WTC11 (cell line): ENCODE data around the gene TUBB. TPM values are rescaled to one million over a fixed set of nuclear protein-coding genes. Genes with fewer than 3 reads are reported as not detected.

Experiments
- ATAC-seq: fragments of 200-7000 bp; cut with Tn5 transposase; 2 replicates; pipeline ENCODE4 v1.10.0; 2021; ENCODE audit warnings: mild to moderate bottlenecking, moderate library complexity
- CTCF ChIA-PET: fragments of 300-600 bp; sonication (Branson Sonifier 250); formaldehyde crosslinking; loops from one replicate; lab custom pipeline; 2021; ENCODE audit warnings: antibody characterized with exemption; lab: Charles Lee
- POLR2A ChIA-PET: fragments of 350-600 bp; sonication (Branson Sonifier 250); formaldehyde crosslinking; loops from one replicate; lab custom pipeline; 2021; ENCODE audit warnings: antibody characterized with exemption; lab: Charles Lee
- DNase-seq: peaks from one replicate; pipeline ENCODE4 v3.0.0; 2021; ENCODE audit warnings: low spot score
- H3K27ac Mint-ChIP-seq: 2 replicates; pipeline ENCODE4 v1.8.0; 2021; ENCODE audit warnings: mixed read lengths
- H3K27me3 Mint-ChIP-seq: 2 replicates; pipeline ENCODE4 v1.8.0; 2021; ENCODE audit warnings: low read depth, mild to moderate bottlenecking, moderate library complexity, mixed read lengths
- H3K36me3 Mint-ChIP-seq: 2 replicates; pipeline ENCODE4 v1.8.0; 2021; ENCODE audit warnings: mixed read lengths
- H3K4me1 Mint-ChIP-seq: 2 replicates; pipeline ENCODE4 v1.8.0; 2022; ENCODE audit warnings: mixed read lengths
- H3K4me3 Mint-ChIP-seq: 2 replicates; pipeline ENCODE4 v1.8.0; 2021; ENCODE audit warnings: mild to moderate bottlenecking, moderate library complexity, mixed read lengths
- H3K9me3 Mint-ChIP-seq: 2 replicates; pipeline ENCODE4 v1.8.0; 2021; ENCODE audit warnings: mixed read lengths
- CDX4 ChIP-seq: fragments of 250-450 bp; sonication (Bioruptor Pico); IDR thresholded peaks from 2 replicates; pipeline ENCODE4 v1.9.0; 2021; ENCODE audit warnings: moderate library complexity, mild to moderate bottlenecking, inconsistent platforms, borderline replicate concordance
- CREB1 ChIP-seq: sonication (generic); formaldehyde crosslinking; IDR thresholded peaks from 2 replicates; pipeline ENCODE4 v1.8.0; 2023; ENCODE audit warnings: mild to moderate bottlenecking, missing genetic modification reagents
- E2F5 ChIP-seq: sonication (generic); formaldehyde crosslinking; IDR thresholded peaks from 2 replicates; pipeline ENCODE4 v1.8.1; 2022; ENCODE audit warnings: mild to moderate bottlenecking, moderate library complexity, missing genetic modification reagents
- FOXJ3 ChIP-seq: sonication (generic); formaldehyde crosslinking; IDR thresholded peaks from 2 replicates; pipeline ENCODE4 v1.9.0; 2021; ENCODE audit warnings: missing genetic modification reagents, mild to moderate bottlenecking, borderline replicate concordance
- FOXK1 ChIP-seq: sonication (generic); formaldehyde crosslinking; IDR thresholded peaks from 2 replicates; pipeline ENCODE4 v1.8.0; 2022; ENCODE audit warnings: mild to moderate bottlenecking, moderate library complexity, missing genetic modification reagents
- GABPB1 ChIP-seq: sonication (generic); formaldehyde crosslinking; IDR thresholded peaks from 2 replicates; pipeline ENCODE4 v1.8.1; 2023; ENCODE audit warnings: mild to moderate bottlenecking, missing genetic modification reagents
- HMGA2 ChIP-seq: fragments of 250-450 bp; sonication (Bioruptor Pico); IDR thresholded peaks from 2 replicates; pipeline ENCODE4 v1.4.0; 2021; ENCODE audit warnings: mild to moderate bottlenecking, moderate library complexity
- JAZF1 ChIP-seq: fragments of 250-450 bp; sonication (Bioruptor Pico); IDR thresholded peaks from 2 replicates; pipeline ENCODE4 v1.9.0; 2021; ENCODE audit warnings: moderate library complexity, mild to moderate bottlenecking, inconsistent platforms
- KAT7 ChIP-seq: sonication (generic); formaldehyde crosslinking; IDR thresholded peaks from 2 replicates; pipeline ENCODE4 v1.8.1; 2023; ENCODE audit warnings: missing genetic modification reagents, mild to moderate bottlenecking, borderline replicate concordance
- MLX ChIP-seq: sonication (generic); formaldehyde crosslinking; IDR thresholded peaks from 2 replicates; pipeline ENCODE4 v1.8.1; 2023; ENCODE audit warnings: mild to moderate bottlenecking, missing genetic modification reagents, moderate library complexity
- MXD4 ChIP-seq: fragments of 250-450 bp; sonication (Bioruptor Pico); IDR thresholded peaks from 2 replicates; pipeline ENCODE4 v1.8.0; 2021; ENCODE audit warnings: mild to moderate bottlenecking, moderate library complexity, borderline replicate concordance
- SOX15 ChIP-seq: fragments of 250-450 bp; sonication (Bioruptor Pico); IDR thresholded peaks from 2 replicates; pipeline ENCODE4 v1.9.0; 2021; ENCODE audit warnings: mild to moderate bottlenecking
- STAT6 ChIP-seq: sonication (generic); formaldehyde crosslinking; conservative IDR thresholded peaks from 2 replicates; pipeline ENCODE4 v1.8.1; 2023; ENCODE audit warnings: mild to moderate bottlenecking, low read depth, missing genetic modification reagents, moderate library complexity
- TEAD1 ChIP-seq: sonication (generic); formaldehyde crosslinking; IDR thresholded peaks from 2 replicates; pipeline ENCODE4 v1.8.0; 2022; ENCODE audit warnings: mild to moderate bottlenecking, missing genetic modification reagents
- ZNF121 ChIP-seq: sonication (generic); formaldehyde crosslinking; IDR thresholded peaks from 2 replicates; pipeline ENCODE4 v1.8.0; 2023; ENCODE audit warnings: missing genetic modification reagents
- ZNF219 ChIP-seq: sonication (generic); formaldehyde crosslinking; IDR thresholded peaks from 2 replicates; pipeline ENCODE4 v1.8.0; 2023; ENCODE audit warnings: missing genetic modification reagents, mild to moderate bottlenecking, borderline replicate concordance
- ZNF263 ChIP-seq: sonication (generic); formaldehyde crosslinking; IDR thresholded peaks from 2 replicates; pipeline ENCODE4 v1.8.1; 2022; ENCODE audit warnings: low read depth, mild to moderate bottlenecking, moderate library complexity, missing genetic modification reagents
- ZNF281 ChIP-seq: sonication (generic); formaldehyde crosslinking; IDR thresholded peaks from 2 replicates; pipeline ENCODE4 v1.8.0; 2023; ENCODE audit warnings: mild to moderate bottlenecking, missing genetic modification reagents
- total RNA-seq: library from RNA; stranded (reverse); gene quantifications from 3 replicates; pipeline ENCODE4 v1.2.3, GENCODE V29; 2021

Gene TUBB
- total RNA-seq, 1 experiment from 2014 or later: 1,503 TPM

- Mint-ChIP-seq H3K27ac (no peak overlapping the region), H3K27me3 (no peaks in the 10 kb centered on the region; the same call in 1 of the 2 replicates), H3K36me3 (peaks cover 2% of the 10 kb centered on the region), H3K9me3 (peaks cover 5% of the 10 kb centered on the region), H3K4me1 (peaks cover 25% of the 10 kb centered on the region), H3K4me3 (no peak overlapping the region)
- ChIA-PET POLR2A (no interaction called here), CTCF (no interaction called here)
- DNase-seq: no peak
- ATAC-seq: no peak
- TF ChIP-seq E2F5 (CRISPR knock-in tag): no peak
- no peak for TF ChIP-seq ZNF263 (CRISPR knock-in tag)
- no peak for TF ChIP-seq ZNF219 (CRISPR knock-in tag)
- no peak for TF ChIP-seq MLX (CRISPR knock-in tag)
- TF ChIP-seq GABPB1: no peak
- TF ChIP-seq JAZF1 (CRISPR knock-in tag): no peak
- no peak for TF ChIP-seq TEAD1 (CRISPR knock-in tag)
- TF ChIP-seq FOXJ3 (CRISPR knock-in tag): no peak
- TF ChIP-seq SOX15 (CRISPR knock-in tag): no peak
- no peak for TF ChIP-seq CDX4 (CRISPR knock-in tag)
- TF ChIP-seq KAT7: no peak
- no peak for TF ChIP-seq MXD4
- TF ChIP-seq CREB1 (CRISPR knock-in tag): no peak
- no peak for TF ChIP-seq ZNF281
- TF ChIP-seq ZNF121: no peak
- no peak for TF ChIP-seq STAT6 (CRISPR knock-in tag)
- TF ChIP-seq HMGA2 (CRISPR knock-in tag): no peak
- no peak for TF ChIP-seq FOXK1 (CRISPR knock-in tag)
Measured at GRCh38 chr6:30774701-30775100, 54.5 kb downstream of the TUBB start.

Other genes starting within 250 kb of the TUBB start
- gene HLA-E, start 230.8 kb upstream of the TUBB start, total RNA-seq: 44.6 to 49.0 TPM (median 44.7 TPM) in 3 replicates
- 69.1 to 85.7 TPM (median 72.8 TPM) in 3 replicates for gene GNL1, start 163.9 kb upstream of the TUBB start, total RNA-seq
- gene PRR3, start 163.1 kb upstream of the TUBB start, total RNA-seq: 10.1 to 13.1 TPM (median 10.8 TPM) in 3 replicates
- gene ABCF1, start 148.9 kb upstream of the TUBB start, total RNA-seq: 98.7 to 102 TPM (median 101 TPM) in 3 replicates
- gene PPP1R10, start 103.1 kb upstream of the TUBB start, total RNA-seq: 83.1 to 90.5 TPM (median 85.5 TPM) in 3 replicates
- gene MRPS18B, start 102.5 kb upstream of the TUBB start, total RNA-seq: 56.4 to 67.8 TPM (median 57.6 TPM) in 3 replicates
- gene ATAT1, start 93.5 kb upstream of the TUBB start, total RNA-seq: 19.3 to 21.7 TPM (median 20.3 TPM) in 3 replicates
- 21.8 to 26.5 TPM (median 25.5 TPM) in 3 replicates for gene C6orf136, start 73.2 kb upstream of the TUBB start, total RNA-seq
- gene DHX16, start 47.3 kb upstream of the TUBB start, total RNA-seq: 27.3 to 32.2 TPM (median 30.6 TPM) in 3 replicates
- 25.6 to 36.5 TPM (median 26.2 TPM) in 3 replicates for gene PPP1R18, start 33.7 kb upstream of the TUBB start, total RNA-seq
- gene NRM, start 29.4 kb upstream of the TUBB start, total RNA-seq: 31.2 to 33.3 TPM (median 31.3 TPM) in 3 replicates
- 95.9 to 100 TPM (median 97.9 TPM) in 3 replicates for gene MDC1, start 3.1 kb upstream of the TUBB start, total RNA-seq
- gene FLOT1, start 22.3 kb downstream of the TUBB start, total RNA-seq: 110 to 121 TPM (median 120 TPM) in 3 replicates
- gene IER3, start 24.2 kb downstream of the TUBB start, total RNA-seq: 61.2 to 82.4 TPM (median 61.5 TPM) in 3 replicates
- 195 to 230 TPM (median 203 TPM) in 3 replicates for gene DDR1, start 164.2 kb downstream of the TUBB start, total RNA-seq
- 46.2 to 49.7 TPM (median 49.2 TPM) in 3 replicates for gene GTF2H4, start 187.9 kb downstream of the TUBB start, total RNA-seq
- 65.6 to 74.1 TPM (median 69.9 TPM) in 3 replicates for gene VARS2, start 193.9 kb downstream of the TUBB start, total RNA-seq
- 0.66 to 0.80 TPM in 2 of 3 replicates, not detected in the other for gene SFTA2, start 211.8 kb downstream of the TUBB start, total RNA-seq
- 0.15 to 0.21 TPM (median 0.18 TPM) in 3 replicates for gene MUCL3, start 220.6 kb downstream of the TUBB start, total RNA-seq